Fibroblast of the conjunctiva (primary cell): Measurements from ENCODE around the gene HLTF.
"Not testable (repeated sequence)": the region's sequence is repeated elsewhere in the genome, so short reads cannot be mapped to it uniquely, and the experiment has no call there.

Experiments used
- DNase-seq: peaks from one replicate; pipeline ENCODE4 v3.0.0-alpha.2; 2010; ENCODE audit warnings: low read depth

The HLTF gene, protein sequence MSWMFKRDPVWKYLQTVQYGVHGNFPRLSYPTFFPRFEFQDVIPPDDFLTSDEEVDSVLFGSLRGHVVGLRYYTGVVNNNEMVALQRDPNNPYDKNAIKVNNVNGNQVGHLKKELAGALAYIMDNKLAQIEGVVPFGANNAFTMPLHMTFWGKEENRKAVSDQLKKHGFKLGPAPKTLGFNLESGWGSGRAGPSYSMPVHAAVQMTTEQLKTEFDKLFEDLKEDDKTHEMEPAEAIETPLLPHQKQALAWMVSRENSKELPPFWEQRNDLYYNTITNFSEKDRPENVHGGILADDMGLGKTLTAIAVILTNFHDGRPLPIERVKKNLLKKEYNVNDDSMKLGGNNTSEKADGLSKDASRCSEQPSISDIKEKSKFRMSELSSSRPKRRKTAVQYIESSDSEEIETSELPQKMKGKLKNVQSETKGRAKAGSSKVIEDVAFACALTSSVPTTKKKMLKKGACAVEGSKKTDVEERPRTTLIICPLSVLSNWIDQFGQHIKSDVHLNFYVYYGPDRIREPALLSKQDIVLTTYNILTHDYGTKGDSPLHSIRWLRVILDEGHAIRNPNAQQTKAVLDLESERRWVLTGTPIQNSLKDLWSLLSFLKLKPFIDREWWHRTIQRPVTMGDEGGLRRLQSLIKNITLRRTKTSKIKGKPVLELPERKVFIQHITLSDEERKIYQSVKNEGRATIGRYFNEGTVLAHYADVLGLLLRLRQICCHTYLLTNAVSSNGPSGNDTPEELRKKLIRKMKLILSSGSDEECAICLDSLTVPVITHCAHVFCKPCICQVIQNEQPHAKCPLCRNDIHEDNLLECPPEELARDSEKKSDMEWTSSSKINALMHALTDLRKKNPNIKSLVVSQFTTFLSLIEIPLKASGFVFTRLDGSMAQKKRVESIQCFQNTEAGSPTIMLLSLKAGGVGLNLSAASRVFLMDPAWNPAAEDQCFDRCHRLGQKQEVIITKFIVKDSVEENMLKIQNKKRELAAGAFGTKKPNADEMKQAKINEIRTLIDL

DNA sequence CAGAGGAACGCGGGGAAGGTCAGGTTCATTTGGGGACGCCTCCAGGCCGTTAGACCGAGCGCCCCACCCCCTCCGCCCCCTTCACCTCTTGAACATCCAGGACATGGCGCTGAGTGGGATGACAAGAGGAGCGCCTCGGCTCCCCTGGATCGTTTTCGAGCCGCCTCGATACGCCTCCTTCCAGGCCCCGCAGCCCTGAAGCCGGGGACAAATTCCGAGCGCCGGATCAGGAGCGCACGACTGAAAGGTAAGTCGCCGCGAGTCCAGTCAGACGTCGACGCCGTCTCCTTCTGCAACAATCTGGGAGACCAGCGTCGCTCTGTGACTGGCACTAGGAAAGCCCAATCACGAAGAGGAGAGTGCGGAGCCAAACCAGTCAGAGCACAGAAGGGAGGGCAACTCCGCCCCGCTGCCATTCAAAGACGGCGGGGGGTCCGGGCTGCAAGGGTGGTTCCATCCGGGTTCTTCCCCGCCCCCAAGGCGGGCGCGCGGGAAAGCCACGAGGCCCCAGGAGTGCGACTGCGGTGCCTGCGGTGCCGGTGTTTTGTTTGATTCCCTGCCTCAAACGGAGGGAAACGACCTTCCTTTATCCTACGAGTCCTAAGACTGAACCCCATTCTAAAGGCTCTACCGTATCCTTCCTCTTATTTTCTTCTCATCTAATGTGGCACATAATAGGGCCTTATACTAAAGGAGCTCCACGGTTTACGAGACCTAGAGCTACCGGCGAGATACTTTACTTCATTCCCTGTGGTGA lies at the start of gene HLTF:
TSS of gene HLTF (minus strand) at position 302 of the 757 bp plus-strand sequence. CDS start at position 105, 197 bp downstream.
- DNase-seq, result peak; percentile 94

DNA sequence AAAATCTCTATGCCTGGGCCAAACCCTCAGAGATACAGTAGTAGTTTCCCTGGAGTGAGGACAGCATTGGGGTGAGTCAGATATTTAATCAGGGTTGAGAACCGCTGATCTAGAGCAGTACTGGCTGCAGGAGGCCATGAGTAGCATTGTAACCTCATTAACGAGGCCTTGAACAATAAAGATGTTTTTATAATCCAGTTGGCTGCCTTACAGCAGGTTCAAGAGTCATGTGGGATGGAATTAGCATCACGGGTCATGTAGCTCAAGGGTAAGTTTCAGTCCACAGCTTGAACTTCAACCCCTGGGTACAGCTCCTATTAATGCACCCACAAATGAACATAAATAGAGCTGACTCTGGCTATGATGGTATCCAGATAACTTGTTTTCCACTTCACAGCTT lies 48.2 kb upstream of the HLTF start:
- no peak for DNase-seq

DNA sequence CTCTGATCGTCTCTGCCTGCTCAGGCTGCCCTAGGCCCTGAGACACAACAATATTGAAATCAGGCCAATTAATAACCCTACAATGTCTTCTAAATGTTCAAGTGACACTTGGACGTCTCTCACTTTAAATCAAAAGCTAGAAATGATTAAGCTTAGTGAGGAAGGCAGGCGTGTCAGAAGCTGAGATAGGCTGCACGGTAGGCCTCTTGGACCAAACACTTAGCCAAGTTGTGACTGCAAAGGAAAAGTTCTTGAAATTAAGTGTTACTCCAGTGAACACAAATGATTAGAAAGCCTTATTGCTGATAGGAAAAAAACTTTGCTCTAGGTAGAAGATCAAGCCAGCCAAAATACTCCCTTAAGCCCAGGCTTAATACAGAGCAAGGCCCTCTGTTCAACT lies 45.3 kb upstream of the HLTF start:
- DNase-seq, result no peak

DNA sequence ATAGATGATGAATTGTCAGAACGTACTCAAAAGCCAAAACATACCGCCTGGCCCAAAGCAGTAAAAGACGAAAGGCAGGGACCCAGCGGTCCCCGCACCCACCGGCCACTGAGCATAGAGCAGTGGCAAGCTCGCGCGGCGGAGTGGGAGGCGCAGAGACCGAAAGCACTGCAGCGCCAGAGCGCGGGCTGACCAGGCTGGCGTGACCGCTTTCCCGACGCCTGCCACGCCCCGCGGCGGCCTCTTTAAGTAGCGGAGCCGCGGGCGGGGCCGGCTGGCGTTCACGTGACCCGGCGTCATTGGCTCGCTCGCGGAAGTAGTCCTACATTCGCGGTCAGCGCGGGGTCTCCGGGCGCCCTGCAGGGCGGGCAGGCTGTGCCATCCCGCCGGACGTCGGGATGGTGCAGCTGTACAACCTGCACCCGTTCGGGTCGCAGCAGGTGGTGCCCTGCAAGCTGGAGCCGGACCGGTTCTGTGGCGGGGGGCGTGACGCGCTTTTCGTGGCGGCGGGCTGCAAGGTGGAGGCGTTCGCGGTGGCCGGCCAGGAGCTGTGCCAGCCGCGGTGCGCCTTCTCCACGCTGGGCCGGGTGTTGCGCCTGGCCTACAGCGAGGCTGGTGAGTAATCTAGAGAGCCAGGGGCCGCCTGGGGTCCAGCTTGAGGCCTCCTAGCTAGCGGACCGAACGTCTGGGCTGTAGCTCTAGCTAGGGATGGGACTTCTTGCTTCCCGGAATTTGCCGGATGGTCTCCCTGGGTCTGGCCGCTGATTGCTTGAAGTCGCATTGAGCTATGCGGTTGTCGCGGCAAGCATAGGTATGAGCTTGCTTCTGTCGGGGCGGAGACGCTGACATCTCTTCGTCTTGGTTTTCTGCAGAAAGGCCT lies 43.2 kb upstream of the HLTF start, which contains the start of gene HPS3:
TSS of gene HPS3 (plus strand) at position 313 of the 880 bp plus-strand sequence. CDS start at position 399, 86 bp downstream.
- DNase-seq, result peak; percentile 76

DNA sequence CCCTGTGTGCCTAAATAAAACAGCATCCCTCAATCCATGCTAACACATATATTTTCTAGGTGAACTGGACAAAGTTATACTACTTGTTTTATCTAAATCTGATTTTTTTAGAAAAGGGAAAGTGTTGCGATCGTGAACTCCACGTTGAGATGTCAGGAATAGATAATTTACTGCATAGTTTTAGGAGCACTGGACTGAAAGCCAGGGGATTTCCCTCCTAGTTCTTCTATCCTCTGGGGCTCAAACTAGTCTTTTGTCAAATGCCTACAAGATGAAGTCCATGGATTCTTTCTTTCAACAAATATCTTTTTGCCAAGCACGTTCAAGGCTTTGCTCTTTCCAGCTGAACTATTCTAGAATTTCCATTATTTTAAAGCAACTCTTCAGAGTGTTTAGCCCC lies 42.5 kb upstream of the HLTF start:
- DNase-seq, result no peak

DNA sequence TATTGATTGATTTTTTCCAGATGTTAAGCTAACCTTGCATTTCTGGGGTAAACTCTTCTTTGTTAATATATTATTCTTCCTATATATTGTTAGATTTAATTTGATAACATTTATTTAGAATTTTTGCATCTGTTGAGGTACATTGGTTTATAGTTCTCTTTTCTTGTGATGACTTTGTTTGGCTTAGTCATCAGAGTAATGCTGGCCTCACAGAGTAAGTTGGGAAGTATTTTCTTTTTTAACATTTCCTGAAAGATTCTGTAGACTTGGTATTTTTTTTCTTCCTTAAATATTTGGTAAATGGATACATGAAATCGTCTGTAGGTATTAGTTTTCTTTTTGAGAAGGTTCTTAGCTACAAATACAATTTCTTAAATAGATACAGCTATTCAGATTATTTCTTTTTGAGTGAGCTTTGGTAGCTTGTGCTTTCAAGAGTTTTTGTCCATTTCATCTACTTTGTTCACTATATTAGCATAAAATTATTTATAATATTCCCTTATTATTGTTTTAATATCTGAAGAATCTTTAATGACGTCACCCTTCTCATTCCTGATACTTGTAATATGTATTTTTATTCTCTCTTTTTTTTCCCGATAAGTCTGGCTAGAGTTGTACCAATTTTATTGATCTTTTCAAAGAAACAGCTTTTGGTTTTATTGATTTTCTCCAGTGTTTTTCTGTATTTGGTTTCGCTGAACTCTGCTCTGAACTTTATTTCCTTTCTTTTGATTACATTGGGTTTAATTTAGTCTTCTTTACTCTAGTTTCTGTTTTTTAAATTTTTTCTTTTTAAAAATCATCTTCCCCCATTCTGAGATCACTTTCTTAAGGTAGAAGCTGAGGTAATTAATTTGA lies 36.6 kb upstream of the HLTF start:
- no peak for DNase-seq

DNA sequence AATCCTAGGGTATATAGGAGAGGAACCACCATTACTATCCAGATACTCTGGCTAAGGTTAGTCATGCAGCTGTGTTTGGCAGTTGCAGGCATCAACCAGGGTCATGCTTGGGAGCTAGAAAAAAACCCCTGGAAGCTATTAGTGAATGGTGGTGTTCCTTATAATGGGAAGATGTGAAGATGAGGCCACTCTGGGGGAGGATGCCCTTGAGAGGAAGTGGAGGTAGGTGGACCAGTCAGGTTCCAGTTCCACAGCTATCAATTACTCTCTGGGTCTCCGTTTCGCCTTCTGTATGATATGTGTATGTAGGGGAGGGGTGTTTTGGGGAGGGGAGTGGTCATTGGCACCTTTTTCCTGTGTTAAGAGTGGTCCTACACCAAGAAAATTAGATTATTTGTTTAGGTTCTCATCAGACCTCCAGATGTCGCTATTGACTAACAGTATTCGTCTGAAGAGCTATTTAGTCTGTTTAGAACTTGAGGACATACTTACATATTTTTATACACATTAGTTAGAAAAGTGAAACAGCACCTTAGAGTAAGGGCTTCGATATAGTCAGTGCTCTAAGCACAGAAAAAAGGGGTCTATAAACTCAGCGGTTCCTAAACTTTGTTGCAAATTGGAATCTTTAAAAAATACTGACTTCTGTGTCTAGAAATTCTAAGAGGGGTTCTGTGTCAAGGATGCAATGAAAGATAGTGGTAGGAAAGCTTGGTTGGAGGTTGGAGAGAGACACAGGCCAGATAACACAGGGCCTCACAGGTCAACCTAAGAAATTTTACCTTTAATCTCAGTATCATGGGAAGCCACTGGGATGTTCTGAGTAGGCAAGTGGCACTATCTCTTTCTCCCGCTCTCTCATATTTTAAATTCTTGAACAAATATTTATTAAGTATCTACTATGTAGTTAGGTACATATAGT lies 34.0 kb upstream of the HLTF start:
- peak; percentile 68 for DNase-seq

DNA sequence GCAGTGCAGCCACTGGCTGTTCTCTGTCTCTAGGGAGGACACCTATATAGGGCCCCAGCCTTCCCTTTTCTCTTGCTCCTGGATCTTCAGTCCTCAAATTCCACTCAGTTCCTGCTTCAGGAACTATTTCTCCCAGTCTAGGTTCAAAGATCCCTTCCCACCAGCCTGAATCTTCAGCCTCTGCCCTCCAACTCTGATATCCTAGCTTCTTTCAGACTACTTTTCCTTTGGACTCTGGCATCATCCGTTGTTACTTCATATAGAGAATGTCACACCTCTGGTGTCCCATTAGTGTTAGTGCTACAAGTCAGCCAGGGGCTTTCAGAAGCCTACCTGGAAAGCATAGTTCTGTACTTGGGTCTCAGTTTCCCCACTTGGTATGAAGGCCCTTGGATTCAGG lies 33.1 kb upstream of the HLTF start:
- no peak for DNase-seq

DNA sequence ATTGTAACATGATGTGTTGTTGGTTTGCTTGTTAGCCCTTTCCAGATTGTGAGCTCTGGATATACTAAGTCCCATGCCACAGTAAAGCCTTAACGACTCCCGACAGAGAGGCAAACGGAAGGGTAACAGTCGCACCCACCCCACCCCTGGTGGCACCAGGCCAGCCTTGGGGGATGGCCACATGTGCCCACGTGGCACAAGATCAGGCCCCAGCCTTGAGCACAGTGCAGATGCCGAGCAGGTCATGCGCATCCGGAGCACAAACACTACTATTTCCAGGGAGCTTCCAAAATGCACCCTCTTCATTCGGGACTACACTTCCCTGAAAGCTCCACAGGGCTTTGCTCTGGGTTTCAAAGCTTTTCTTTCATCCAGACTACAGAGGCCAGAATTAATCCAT lies 32.4 kb upstream of the HLTF start:
- DNase-seq, result no peak

DNA sequence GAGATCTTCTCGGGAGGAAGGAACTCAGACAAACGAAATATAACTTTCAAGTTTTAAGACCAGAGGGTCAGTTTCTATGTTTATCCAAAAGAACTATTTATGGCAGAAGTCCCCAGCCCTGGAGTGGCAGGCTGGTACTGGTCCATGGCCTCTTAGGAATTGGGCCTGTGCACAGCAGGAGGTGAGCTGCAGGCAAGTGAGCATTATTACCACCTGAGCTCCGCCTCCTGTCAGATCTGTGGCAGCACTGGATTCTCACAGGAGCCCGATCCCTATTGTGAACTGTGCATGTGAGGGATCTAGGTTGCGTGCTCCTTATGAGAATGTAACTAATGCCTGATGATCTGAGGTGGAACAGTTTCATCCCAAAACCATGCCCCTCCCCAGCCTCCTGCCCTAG lies 28.8 kb upstream of the HLTF start:
- no peak for DNase-seq

DNA sequence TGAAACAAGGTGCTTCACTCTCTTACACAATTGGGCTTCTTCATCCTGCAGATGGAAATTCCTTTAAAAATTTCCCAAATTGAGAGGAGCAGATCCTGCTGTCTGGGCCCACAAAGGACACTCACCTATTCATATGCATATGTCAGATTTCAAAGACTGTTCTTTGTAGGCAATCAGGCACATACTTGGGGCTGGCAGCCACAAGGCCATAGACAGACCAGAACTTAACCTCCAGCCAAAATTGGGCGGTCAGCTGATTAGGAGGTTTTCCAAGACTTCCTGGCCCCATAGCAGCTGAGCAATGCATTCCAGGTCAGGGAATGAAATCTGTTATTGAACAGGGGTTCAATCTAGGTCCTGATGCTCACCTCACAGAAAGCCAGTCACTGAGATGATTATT lies 28.1 kb upstream of the HLTF start:
- no peak for DNase-seq

DNA sequence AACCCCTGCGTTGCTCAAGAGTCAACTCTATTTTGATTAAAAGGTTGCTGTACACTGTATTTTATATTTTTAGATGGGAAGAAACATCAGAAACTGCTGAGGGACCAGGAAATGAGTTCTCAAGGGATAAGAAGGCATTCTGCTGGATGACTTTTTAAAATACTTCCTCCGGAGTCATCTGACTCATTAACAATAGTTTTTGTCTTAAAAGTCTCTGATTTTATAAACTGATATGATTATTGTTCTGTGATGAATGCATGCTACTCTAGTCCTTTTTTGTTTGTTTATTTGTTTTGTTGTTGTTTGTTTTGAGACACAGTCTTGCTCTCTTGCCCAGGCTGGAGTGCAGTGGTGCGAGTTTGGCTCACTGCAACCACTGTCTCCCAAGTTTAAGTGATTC lies 18.2 kb upstream of the HLTF start:
- DNase-seq, result no peak

DNA sequence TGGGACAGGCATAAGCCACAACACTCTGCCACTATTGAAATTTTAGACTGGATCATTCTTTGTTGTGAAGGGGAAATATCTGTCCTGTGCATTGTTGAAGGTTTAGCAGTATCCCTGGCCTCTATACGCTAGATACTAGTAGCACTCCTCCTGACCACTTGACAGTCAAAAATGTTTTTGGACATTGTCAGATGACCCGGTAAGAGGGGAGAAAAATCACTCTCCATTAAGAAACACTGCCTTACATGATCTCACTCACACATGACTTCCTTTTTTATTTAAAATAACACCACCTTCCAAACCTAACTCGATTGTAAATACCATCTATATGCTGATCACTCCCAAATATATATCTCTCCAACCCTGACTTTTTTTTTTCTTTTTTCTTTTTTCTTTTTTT lies 15.3 kb upstream of the HLTF start:
- no peak for DNase-seq

DNA sequence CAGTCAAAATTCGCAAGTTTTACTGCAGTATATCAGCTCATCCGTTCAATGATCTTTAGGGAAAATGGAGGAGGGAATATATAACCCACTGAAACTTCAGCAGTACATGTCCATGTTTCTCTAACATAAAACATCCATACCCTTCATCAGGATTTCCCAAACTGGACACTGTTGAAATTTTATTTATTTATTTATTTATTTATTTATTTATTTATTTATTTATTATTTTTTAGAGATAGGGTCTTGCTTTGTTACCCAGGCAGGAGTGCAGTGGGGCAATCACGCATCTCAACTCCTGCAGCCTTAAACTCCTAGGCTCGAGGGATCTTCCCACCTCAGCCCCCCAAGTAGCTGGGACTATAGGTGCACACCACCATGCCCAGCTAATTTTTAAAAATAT lies 14.8 kb upstream of the HLTF start:
- DNase-seq, result no peak

DNA sequence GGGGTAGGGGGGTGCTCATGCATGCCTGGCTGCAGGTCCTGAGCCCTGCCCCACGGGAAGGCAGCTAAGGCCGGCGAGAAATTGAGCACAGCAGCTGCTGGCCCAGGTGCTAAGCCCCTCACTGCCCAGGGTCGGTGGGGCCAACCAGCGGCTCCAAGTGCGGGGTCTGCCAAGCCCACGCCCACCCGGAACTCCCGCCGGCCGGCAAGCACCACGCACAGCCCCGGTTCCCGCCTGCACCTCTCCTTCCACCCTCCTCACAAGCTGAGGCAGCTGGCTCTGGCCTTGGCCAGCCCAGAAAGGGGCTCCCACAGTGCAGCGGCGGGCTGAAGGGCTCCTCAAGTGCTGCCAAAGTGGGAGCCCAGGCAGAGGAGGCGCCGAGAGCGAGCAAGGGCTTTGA lies 11.7 kb upstream of the HLTF start:
- not testable (repeated sequence) for DNase-seq

DNA sequence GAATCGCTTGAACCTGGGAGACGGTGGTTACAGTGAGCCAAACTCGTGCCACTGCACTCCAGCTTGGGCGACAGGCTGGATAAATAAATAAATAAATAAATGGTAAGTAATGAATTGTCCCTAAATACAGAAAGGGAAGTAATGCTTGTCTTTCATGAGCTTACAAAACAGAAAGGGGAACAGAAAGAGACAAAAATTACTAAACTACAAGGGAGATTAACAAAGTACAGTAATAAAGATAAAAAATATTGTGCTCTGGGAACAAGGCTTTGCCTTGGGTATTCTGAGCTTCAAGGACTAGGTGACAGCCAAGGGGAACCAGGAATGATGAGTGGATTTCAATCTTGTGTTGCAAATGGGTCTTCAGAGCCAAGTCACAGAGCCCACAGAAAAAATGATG lies 9.2 kb upstream of the HLTF start:
- DNase-seq, result no peak

DNA sequence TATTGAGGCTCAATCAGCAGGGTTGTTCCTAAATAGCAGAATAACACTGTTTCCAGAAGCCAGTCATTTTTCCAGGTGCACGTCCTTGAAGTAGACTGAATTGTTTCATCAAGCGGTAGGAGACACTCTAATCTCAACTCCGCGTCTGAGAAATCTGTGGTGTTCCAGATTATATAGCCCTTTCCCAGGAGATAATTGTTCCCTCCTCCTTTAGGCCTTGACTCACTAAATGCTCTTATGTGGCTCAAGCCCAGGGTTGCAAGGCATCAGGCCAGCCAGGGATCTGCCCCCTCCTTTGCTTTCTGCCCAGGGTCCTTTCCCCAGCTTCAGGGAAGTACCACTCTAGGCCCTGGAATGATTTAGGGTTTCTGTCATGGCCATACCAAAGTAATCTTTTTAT lies 5.7 kb upstream of the HLTF start:
- no peak for DNase-seq

DNA sequence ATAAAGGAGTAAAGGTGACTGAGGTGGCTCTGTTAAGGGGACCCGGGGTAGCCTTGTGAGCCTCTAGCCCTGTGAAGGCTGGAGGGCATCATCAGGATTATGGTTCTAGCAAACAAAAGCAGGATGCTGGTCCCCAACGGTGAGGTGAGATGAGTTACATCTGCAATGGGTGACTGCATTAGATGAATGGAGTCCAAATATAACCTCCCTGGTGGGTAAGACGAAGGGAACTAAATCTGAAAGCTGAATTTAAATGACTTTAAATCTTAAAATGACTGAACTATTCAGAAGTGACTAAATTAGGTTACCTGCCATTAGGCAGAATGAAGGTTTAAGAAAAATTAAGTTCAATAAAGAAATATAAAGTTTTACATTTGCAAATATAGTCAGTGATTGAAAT lies 4.6 kb upstream of the HLTF start:
- DNase-seq, result no peak

DNA sequence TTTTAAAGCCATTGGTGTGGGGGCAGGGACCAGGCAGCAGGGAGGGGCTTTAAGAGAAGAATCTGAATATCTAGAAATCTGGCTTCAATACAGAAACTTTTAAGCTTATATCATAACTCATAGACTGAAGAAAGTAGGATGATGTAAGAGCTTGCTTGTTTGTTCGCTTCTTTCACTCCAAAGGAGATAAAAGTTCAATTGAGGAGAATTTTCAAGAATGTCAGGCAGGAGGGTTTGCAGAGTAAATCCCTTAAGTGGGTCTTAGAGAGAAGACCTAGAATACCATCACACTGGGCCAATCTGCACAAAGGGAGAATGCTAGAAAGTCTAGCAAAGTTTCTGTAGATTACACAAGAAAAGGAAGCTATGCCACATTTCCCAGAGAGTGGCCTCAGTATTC lies 4.1 kb upstream of the HLTF start:
- DNase-seq, result no peak
